ENCODE measurements around the gene DEK.

Gene DEK

GRCh38 chr6:18264923-18265377, 620 bp upstream of the DEK start:
- no peak for ATAC-seq

- ATAC-seq = no peak
Measured at GRCh38 chr6:18263418-18264218, 712 bp downstream of the DEK start.

GRCh38 chr6:18262702-18263417, 1.5 kb downstream of the DEK start:
- peak; percentile 61 to 63 for ATAC-seq

- ATAC-seq = no peak
Measured at GRCh38 chr6:18261877-18262276, 2.5 kb downstream of the DEK start.

- peak; percentile 6 to 9 for ATAC-seq
Measured at GRCh38 chr6:18260448-18261106, 3.8 kb downstream of the DEK start.

GRCh38 chr6:18259675-18260447, 4.5 kb downstream of the DEK start:
- peak in 1 of 2 donors; percentile 3 for ATAC-seq

GRCh38 chr6:18254793-18255192, 9.5 kb downstream of the DEK start:
- ATAC-seq = no peak

- ATAC-seq = no peak
Measured at GRCh38 chr6:18253635-18254034, 10.7 kb downstream of the DEK start.

GRCh38 chr6:18249271-18249670, 15.1 kb downstream of the DEK start:
- no peak for ATAC-seq

- no peak for ATAC-seq
Measured at GRCh38 chr6:18248698-18249097, 15.6 kb downstream of the DEK start.

- no peak for ATAC-seq
Measured at GRCh38 chr6:18247002-18247401, 17.3 kb downstream of the DEK start.

GRCh38 chr6:18246205-18246604, 18.1 kb downstream of the DEK start:
- no peak for ATAC-seq

- peak; percentile 74 to 75 for ATAC-seq
Measured at GRCh38 chr6:18245642-18246041, 18.7 kb downstream of the DEK start.

GRCh38 chr6:18245079-18245478, 19.3 kb downstream of the DEK start:
- no peak for ATAC-seq

GRCh38 chr6:18244251-18244650, 20.1 kb downstream of the DEK start:
- no peak for ATAC-seq

- ATAC-seq = peak; percentile 49 to 65
Measured at GRCh38 chr6:18243302-18243893, 20.9 kb downstream of the DEK start.

GRCh38 chr6:18242062-18242851, 22.1 kb downstream of the DEK start:
- ATAC-seq = no peak

GRCh38 chr6:18241208-18242038, 22.9 kb downstream of the DEK start:
- ATAC-seq = peak; percentile 25 to 36

GRCh38 chr6:18240230-18240629, 24.1 kb downstream of the DEK start:
- ATAC-seq = no peak

GRCh38 chr6:18237167-18237566, 27.2 kb downstream of the DEK start:
- ATAC-seq = no peak

GRCh38 chr6:18235524-18235923, 28.8 kb downstream of the DEK start:
- ATAC-seq = no peak
